AG04450 (cell line): Measurements from ENCODE around the gene TNRC6B. TPM values are rescaled to one million over a fixed set of nuclear protein-coding genes. Genes with fewer than 3 reads are reported as not detected.

Experiments
- CTCF ChIA-PET: fragments of 300-600, 350-600 bp; formaldehyde crosslinking; extraction: SDS; loops from one replicate; lab custom pipeline; 2022; ENCODE audit warnings: antibody characterized with exemption, inconsistent platforms; lab: Charles Lee
- POLR2A ChIA-PET: fragments of 350-600 bp; formaldehyde crosslinking; extraction: SDS; loops from one replicate; lab custom pipeline; 2021; ENCODE audit warnings: antibody characterized with exemption, inconsistent platforms; lab: Yijun Ruan, JAX
- DNase-seq: peaks from one replicate; pipeline ENCODE4 v3.0.0-alpha.2; 2011; ENCODE audit warnings: low read depth, low spot score
- H3K27ac ChIP-seq: one replicate; pipeline ENCODE4 v1.5.1; 2012; ENCODE audit warnings: low read depth, low read length, control low read depth
- H3K27me3 ChIP-seq: one replicate; pipeline ENCODE4 v1.6.0; 2012; ENCODE audit warnings: low read length; ENCODE audit not compliant: control insufficient read depth, insufficient read depth
- H3K4me3 ChIP-seq: 2 replicates; pipeline ENCODE4 v1.5.1; 2011; ENCODE audit warnings: mild to moderate bottlenecking, low read depth, low read length, control low read depth
- H3K9me3 ChIP-seq: 2 replicates; pipeline ENCODE4 v1.5.1; 2012; ENCODE audit warnings: low read length; ENCODE audit not compliant: control insufficient read depth, insufficient read depth
- CTCF ChIP-seq: IDR thresholded peaks from 2 replicates; pipeline ENCODE4 v1.5.1; 2011; ENCODE audit warnings: low read depth, low read length, control low read depth, inconsistent platforms
- polyA plus RNA-seq: library from polyadenylated mRNA; depleted of rRNA; stranded (reverse); fragments of >200 nt; gene quantifications from 2 replicates; pipeline ENCODE4 v1.2.3, GENCODE V29; 2011

The TNRC6B gene
- polyA plus RNA-seq, 1 experiment: 6.6 TPM

DNA sequence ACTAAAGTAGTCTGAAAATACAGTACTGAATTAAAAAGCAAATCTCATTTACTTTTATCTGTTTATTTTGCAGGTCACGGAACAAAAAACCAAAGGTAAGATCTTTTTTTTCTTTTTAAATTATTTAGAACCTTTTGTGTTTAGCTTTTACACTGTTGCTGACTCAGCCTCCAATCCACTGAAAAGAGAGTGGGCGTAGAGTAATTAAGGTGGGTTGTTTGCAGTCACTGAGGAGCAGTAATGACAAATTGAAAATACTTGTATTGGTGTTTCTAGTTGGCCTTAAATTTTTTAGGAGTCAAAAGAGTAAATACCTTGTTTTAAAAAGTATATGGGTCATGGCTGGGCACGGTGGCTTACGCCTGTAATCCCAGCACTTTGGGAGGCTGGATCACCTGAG, 73.4 kb downstream of the TNRC6B start:
- Histone ChIP-seq H3K4me3 (no peak overlapping the region), H3K9me3 (no peaks in the 10 kb centered on the region), H3K27ac (no peak overlapping the region), H3K27me3 (no peaks in the 10 kb centered on the region)
- no peak for DNase-seq
- POLR2A ChIA-PET: interaction anchor here (0.7 kb wide), 1 partner anchor 49 kb away, joined by 5 read pairs; no protein-coding TSS in a partner anchor
- CTCF ChIA-PET: no interaction called here
- no peak for TF ChIP-seq CTCF

DNA sequence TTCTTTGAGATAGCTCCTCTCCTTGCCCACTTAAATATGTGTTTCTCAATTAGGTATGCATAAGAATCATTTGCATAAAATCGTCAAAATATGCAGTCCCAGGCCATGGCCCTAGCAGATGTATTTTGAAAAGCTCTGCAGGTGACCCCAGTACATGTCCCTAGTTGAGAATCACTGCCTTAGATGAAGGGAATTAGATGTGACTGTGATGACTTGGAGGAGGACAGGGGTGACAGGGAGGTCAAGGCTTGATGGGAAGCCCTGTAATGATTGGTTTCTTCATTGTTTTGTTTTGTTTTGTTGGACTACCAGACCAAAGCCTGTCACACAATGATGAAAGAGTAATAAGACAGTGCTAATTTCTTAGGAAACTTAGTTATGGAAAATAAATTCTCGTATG, 74.4 kb downstream of the TNRC6B start:
- no peak overlapping the region for H3K27ac ChIP-seq
- H3K27me3 ChIP-seq: no peaks in the 10 kb centered on the region
- POLR2A ChIA-PET: no interaction called here
- no peak for TF ChIP-seq CTCF
- no peaks in the 10 kb centered on the region for H3K9me3 ChIP-seq
- CTCF ChIA-PET: interaction anchor here (0.7 kb wide), 1 partner anchor 96 kb away, joined by 4 read pairs; no protein-coding TSS in a partner anchor
- DNase-seq: no peak
- H3K4me3 ChIP-seq: no peak overlapping the region

GRCh38 chr22:40256516-40256915, 78.8 kb downstream of the TNRC6B start:
- no peak overlapping the region for H3K27ac ChIP-seq
- no peak for TF ChIP-seq CTCF
- DNase-seq: no peak
- H3K4me3 ChIP-seq: no peak overlapping the region
- H3K9me3 ChIP-seq: no peaks in the 10 kb centered on the region
- ChIA-PET CTCF (no interaction called here), POLR2A (no interaction called here)
- no peaks in the 10 kb centered on the region for H3K27me3 ChIP-seq

DNA sequence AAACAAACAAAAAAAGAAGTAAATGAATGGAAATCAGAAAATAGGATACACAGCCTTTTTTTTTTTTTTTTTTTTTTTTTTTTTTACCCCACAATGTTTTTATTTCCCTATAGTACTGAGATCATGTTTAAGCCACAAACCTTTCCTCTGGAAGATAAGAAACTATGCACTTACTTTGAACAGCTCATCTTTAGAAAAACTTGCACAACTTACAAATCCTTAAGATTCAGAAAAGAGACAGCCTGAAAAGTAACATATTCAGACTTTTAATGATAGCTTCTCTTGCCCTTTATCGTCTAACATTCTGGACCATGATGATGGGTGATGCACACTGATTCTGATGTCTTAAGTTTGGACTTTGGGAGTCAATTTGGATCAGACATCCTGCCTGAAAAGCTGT, 80.3 kb downstream of the TNRC6B start:
- H3K9me3 ChIP-seq: peaks cover 4% of the 10 kb centered on the region; the same call in 1 of the 2 replicates
- H3K27me3 ChIP-seq: no peaks in the 10 kb centered on the region
- ChIA-PET POLR2A (interaction anchor here (0.6 to 1.3 kb wide), 4 partner anchors 13 to 80 kb away, joined by 3 to 5 read pairs (median 4); partner anchors contain the start of gene TNRC6B), CTCF (interaction anchor here (0.5 kb wide), 1 partner anchor 9 kb away, joined by 4 read pairs; no protein-coding TSS in a partner anchor)
- no peak overlapping the region for H3K27ac ChIP-seq
- no peak for TF ChIP-seq CTCF
- no peak overlapping the region for H3K4me3 ChIP-seq
- no peak for DNase-seq

DNA sequence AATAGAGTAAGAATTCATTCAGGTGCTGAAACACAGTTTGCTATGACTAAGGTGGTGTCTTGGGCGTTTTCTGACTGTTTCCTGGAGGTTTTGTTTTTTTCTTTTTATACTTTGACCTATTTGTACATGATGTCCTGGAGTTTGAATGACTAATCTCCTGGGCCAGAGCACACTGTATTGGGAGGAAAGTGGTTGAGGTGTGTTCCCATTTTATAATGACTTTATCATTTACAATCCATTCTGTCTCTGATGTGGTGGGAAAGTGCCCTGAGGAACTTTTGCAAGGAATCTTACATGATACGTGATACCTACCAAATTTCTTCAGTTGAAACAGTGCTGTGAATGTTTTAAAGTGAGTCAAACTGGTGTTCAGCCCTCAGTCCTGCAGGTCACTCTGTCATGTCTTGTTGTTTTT, 80.8 kb downstream of the TNRC6B start:
- Histone ChIP-seq H3K27me3 (no peaks in the 10 kb centered on the region), H3K9me3 (peaks cover 4% of the 10 kb centered on the region; the same call in 1 of the 2 replicates), H3K27ac (no peak overlapping the region), H3K4me3 (no peak overlapping the region)
- ChIA-PET CTCF (no interaction called here), POLR2A (interaction anchor here (0.7 to 1.3 kb wide), 3 partner anchors 13 to 81 kb away, joined by 3 to 5 read pairs (median 3); partner anchors contain the start of gene TNRC6B)
- DNase-seq: no peak
- TF ChIP-seq CTCF: no peak
